Trophoblast cell (in vitro differentiated cells and primary cell): ENCODE data around the gene RIPOR3.

ENCODE experiments used
- DNase-seq, 2 donors: peaks; one replicate each; pipeline ENCODE4 v3.0.0-alpha.2; 2016
- H2AFZ ChIP-seq: 2 replicates; pipeline ENCODE4 v1.6.1; 2013; ENCODE audit warnings: low read length, moderate library complexity, mild to moderate bottlenecking; ENCODE audit not compliant: insufficient read depth, poor library complexity
- H2AK5ac ChIP-seq: 2 replicates; pipeline ENCODE4 v1.6.1; 2013; ENCODE audit warnings: mild to moderate bottlenecking, low read length
- H2BK120ac ChIP-seq: 2 replicates; pipeline ENCODE4 v1.6.1; 2013; ENCODE audit warnings: low read length, mild to moderate bottlenecking, moderate library complexity; ENCODE audit not compliant: insufficient read depth, poor library complexity
- H2BK12ac ChIP-seq: 2 replicates; pipeline ENCODE4 v1.6.1; 2013; ENCODE audit warnings: mild to moderate bottlenecking, low read length, moderate library complexity
- H2BK5ac ChIP-seq: 2 replicates; pipeline ENCODE4 v1.6.1; 2013; ENCODE audit warnings: low read length, low read depth, moderate library complexity, mild to moderate bottlenecking; ENCODE audit not compliant: poor library complexity
- H3K14ac ChIP-seq: 2 replicates; pipeline ENCODE4 v1.6.1; 2013; ENCODE audit warnings: mild to moderate bottlenecking, low read length
- H3K18ac ChIP-seq: 2 replicates; pipeline ENCODE4 v1.6.1; 2013; ENCODE audit warnings: mild to moderate bottlenecking, low read length
- H3K23ac ChIP-seq: 2 replicates; pipeline ENCODE4 v1.6.1; 2013; ENCODE audit warnings: low read length
- H3K27ac ChIP-seq: 2 replicates; pipeline ENCODE4 v1.5.1; 2013; ENCODE audit warnings: low read depth, mild to moderate bottlenecking, inconsistent platforms, low read length, moderate library complexity
- H3K27me3 ChIP-seq: 2 replicates; pipeline ENCODE4 v1.6.1; 2013; ENCODE audit warnings: inconsistent platforms, mild to moderate bottlenecking, low read length, moderate library complexity; ENCODE audit not compliant: insufficient read depth
- H3K36me3 ChIP-seq, 2 experiments: 1 replicate in 1 of 2; 2 replicates in 1 of 2; pipeline ENCODE4 v1.6.1; 2013; ENCODE audit warnings: low read length in 2 of 2, mild to moderate bottlenecking in 2 of 2, moderate library complexity in 1 of 2; ENCODE audit not compliant: insufficient read depth in 2 of 2, control insufficient read depth in 1 of 2
- H3K4ac ChIP-seq: 2 replicates; pipeline ENCODE4 v1.6.1; 2013; ENCODE audit warnings: low read depth, mild to moderate bottlenecking, low read length, moderate library complexity
- H3K4me1 ChIP-seq, 2 experiments: 1 replicate in 1 of 2; 2 replicates in 1 of 2; pipeline ENCODE4 v1.6.1; 2013; ENCODE audit warnings: low read length in 2 of 2, mild to moderate bottlenecking in 2 of 2, moderate library complexity in 1 of 2; ENCODE audit not compliant: insufficient read depth in 2 of 2, control insufficient read depth in 1 of 2
- H3K4me2 ChIP-seq: 2 replicates; pipeline ENCODE4 v1.6.1; 2013; ENCODE audit warnings: inconsistent platforms, mild to moderate bottlenecking, low read length, moderate library complexity
- H3K4me3 ChIP-seq: 2 replicates; pipeline ENCODE4 v1.5.1; 2013; ENCODE audit warnings: mild to moderate bottlenecking, low read depth, low read length, inconsistent platforms
- H3K79me1 ChIP-seq: one replicate; pipeline ENCODE4 v1.6.1; 2013; ENCODE audit warnings: low read length
- H3K79me2 ChIP-seq: 2 replicates; pipeline ENCODE4 v1.6.1; 2013; ENCODE audit warnings: low read length, mild to moderate bottlenecking; ENCODE audit not compliant: control insufficient read depth, insufficient read depth, poor library complexity
- H3K9ac ChIP-seq: 2 replicates; pipeline ENCODE4 v1.6.1; 2013; ENCODE audit warnings: mild to moderate bottlenecking, low read length
- H3K9me3 ChIP-seq: 2 replicates; pipeline ENCODE4 v1.6.1; 2013; ENCODE audit warnings: low read depth, mild to moderate bottlenecking, control low read depth, inconsistent platforms, low read length; ENCODE audit not compliant: insufficient read depth
- H4K12ac ChIP-seq: 2 replicates; pipeline ENCODE4 v1.6.1; 2013; ENCODE audit warnings: low read depth, mild to moderate bottlenecking, low read length, moderate library complexity
- H4K8ac ChIP-seq: 2 replicates; pipeline ENCODE4 v1.6.1; 2013; ENCODE audit warnings: low read depth, mild to moderate bottlenecking, low read length, moderate library complexity
- H4K91ac ChIP-seq: one replicate; pipeline ENCODE4 v1.6.1; 2013; ENCODE audit warnings: low read depth, mild to moderate bottlenecking, low read length, moderate library complexity
- WGBS: extraction: QIAGEN DNeasy Blood & Tissue Kit; methylation state at CpG from one replicate; pipeline ENCODE4 v1.1.7; 2013; ENCODE audit warnings: missing lambda C conversion rate; ENCODE audit not compliant: insufficient read length, insufficient coverage; ENCODE audit errors: extremely low coverage; 5-methylcytosine and 5-hydroxymethylcytosine counted together

RIPOR3 gene

GRCh38 chr20:50597406-50597969, 93.9 kb downstream of the RIPOR3 start:
- no peak overlapping the region for H2BK12ac ChIP-seq
- H3K4me1 ChIP-seq: peaks cover 5 to 8% of the 10 kb centered on the region in 2 experiments
- WGBS: no CpG with 5 or more reads among the region's 22 CpGs

GRCh38 chr20:50596694-50597021, 94.7 kb downstream of the RIPOR3 start:
- H3K4me2 ChIP-seq: no peak overlapping the region
- H4K91ac ChIP-seq: no peak overlapping the region
- no peak overlapping the region for H3K4ac ChIP-seq
- H2BK120ac ChIP-seq: no peak overlapping the region
- H3K36me3 ChIP-seq: peaks cover 0 to 2% of the 10 kb centered on the region in 2 experiments
- H3K4me1 ChIP-seq: peaks cover 5 to 8% of the 10 kb centered on the region in 2 experiments
- H3K23ac ChIP-seq: no peak overlapping the region
- H2AFZ ChIP-seq: no peak overlapping the region
- no peak overlapping the region for H3K14ac ChIP-seq
- no peaks in the 10 kb centered on the region for H3K79me1 ChIP-seq
- H3K27me3 ChIP-seq: no peaks in the 10 kb centered on the region
- H3K4me3 ChIP-seq: no peak overlapping the region
- no peak overlapping the region for H2BK12ac ChIP-seq
- no peak overlapping the region for H3K18ac ChIP-seq
- no peaks in the 10 kb centered on the region for H3K79me2 ChIP-seq
- no peaks in the 10 kb centered on the region for H3K9me3 ChIP-seq
- no peak overlapping the region for H3K27ac ChIP-seq
- no peak overlapping the region for H3K9ac ChIP-seq
- H4K12ac ChIP-seq: no peak overlapping the region
- no peak overlapping the region for H2AK5ac ChIP-seq
- DNase-seq: no peak
- H4K8ac ChIP-seq: no peak overlapping the region
- WGBS: no CpG with 5 or more reads among the region's 11 CpGs
- H2BK5ac ChIP-seq: no peak overlapping the region

More at GRCh38 chr20:50597406-50597969, 93.9 kb downstream of the RIPOR3 start:
- Histone ChIP-seq H3K27ac (no peak overlapping the region), H4K12ac (no peak overlapping the region), H3K9me3 (no peaks in the 10 kb centered on the region), H3K27me3 (no peaks in the 10 kb centered on the region), H3K79me1 (no peaks in the 10 kb centered on the region), H2AK5ac (no peak overlapping the region), H2AFZ (no peak overlapping the region), H3K4me2 (no peak overlapping the region), H2BK5ac (no peak overlapping the region), H4K91ac (no peak overlapping the region), H3K36me3 (no peaks in the 10 kb centered on the region), H3K9ac (no peak overlapping the region), H3K14ac (no peak overlapping the region), H3K18ac (no peak overlapping the region), H3K79me2 (no peaks in the 10 kb centered on the region), H4K8ac (no peak overlapping the region), H3K4me3 (no peak overlapping the region), H3K4ac (no peak overlapping the region), H3K23ac (no peak overlapping the region), H2BK120ac (no peak overlapping the region)
- no peak for DNase-seq

- no peak overlapping the region for H2BK5ac ChIP-seq
- H3K27me3 ChIP-seq: no peaks in the 10 kb centered on the region
- H3K23ac ChIP-seq: no peak overlapping the region
- no peak overlapping the region for H3K4me2 ChIP-seq
- H3K36me3 ChIP-seq: peaks cover 0 to 2% of the 10 kb centered on the region in 2 experiments
- no peak overlapping the region for H3K27ac ChIP-seq
- H2BK12ac ChIP-seq: no peak overlapping the region
- peaks cover 5 to 8% of the 10 kb centered on the region in 2 experiments for H3K4me1 ChIP-seq
- no peak overlapping the region for H2AK5ac ChIP-seq
- no peak overlapping the region for H4K12ac ChIP-seq
- H3K9me3 ChIP-seq: no peaks in the 10 kb centered on the region
- no peak overlapping the region for H4K8ac ChIP-seq
- H3K79me1 ChIP-seq: no peaks in the 10 kb centered on the region
- H3K4ac ChIP-seq: no peak overlapping the region
- no peak overlapping the region for H2BK120ac ChIP-seq
- no peaks in the 10 kb centered on the region for H3K79me2 ChIP-seq
- H3K14ac ChIP-seq: no peak overlapping the region
- WGBS: no CpG with 5 or more reads among the region's 15 CpGs
- H3K9ac ChIP-seq: no peak overlapping the region
- peak in 1 of 2 donors; percentile 11 for DNase-seq
- H3K4me3 ChIP-seq: no peak overlapping the region
- H2AFZ ChIP-seq: no peak overlapping the region
- H3K18ac ChIP-seq: no peak overlapping the region
- H4K91ac ChIP-seq: no peak overlapping the region
Observed at GRCh38 chr20:50595988-50596693, 95.2 kb downstream of the RIPOR3 start.

- Histone ChIP-seq H2BK120ac (no peak overlapping the region), H3K27ac (no peak overlapping the region), H4K91ac (no peak overlapping the region), H3K4ac (no peak overlapping the region), H2BK12ac (no peak overlapping the region), H3K23ac (no peak overlapping the region), H3K9me3 (no peaks in the 10 kb centered on the region), H2AK5ac (no peak overlapping the region), H3K79me1 (no peaks in the 10 kb centered on the region), H3K4me1 (peaks cover 5 to 8% of the 10 kb centered on the region in 2 experiments), H3K4me3 (no peak overlapping the region), H3K79me2 (no peaks in the 10 kb centered on the region), H3K9ac (no peak overlapping the region), H2AFZ (no peak overlapping the region), H3K36me3 (peaks cover 2% of the 10 kb centered on the region in 2 experiments), H3K14ac (no peak overlapping the region), H3K18ac (no peak overlapping the region), H4K12ac (no peak overlapping the region), H3K4me2 (no peak overlapping the region), H3K27me3 (no peaks in the 10 kb centered on the region), H4K8ac (no peak overlapping the region), H2BK5ac (no peak overlapping the region)
- no CpG with 5 or more reads among the region's 6 CpGs for WGBS
- no peak for DNase-seq
Observed at GRCh38 chr20:50595433-50595895, 95.9 kb downstream of the RIPOR3 start.
